HG03575 (cell line): ENCODE measurements around the gene SPIC.
"Not testable (repeated sequence)": the region's sequence is repeated elsewhere in the genome, so short reads cannot be mapped to it uniquely, and the experiment has no call there.

Experiments
- ATAC-seq: cut with Tn5 transposase; IDR thresholded peaks from one replicate; pipeline ENCODE4 v1.9.1; 2021; ENCODE audit not compliant: unreplicated experiment, insufficient number of reproducible peaks, low FRiP score; ENCODE audit errors: extremely low read depth

Gene SPIC

DNA sequence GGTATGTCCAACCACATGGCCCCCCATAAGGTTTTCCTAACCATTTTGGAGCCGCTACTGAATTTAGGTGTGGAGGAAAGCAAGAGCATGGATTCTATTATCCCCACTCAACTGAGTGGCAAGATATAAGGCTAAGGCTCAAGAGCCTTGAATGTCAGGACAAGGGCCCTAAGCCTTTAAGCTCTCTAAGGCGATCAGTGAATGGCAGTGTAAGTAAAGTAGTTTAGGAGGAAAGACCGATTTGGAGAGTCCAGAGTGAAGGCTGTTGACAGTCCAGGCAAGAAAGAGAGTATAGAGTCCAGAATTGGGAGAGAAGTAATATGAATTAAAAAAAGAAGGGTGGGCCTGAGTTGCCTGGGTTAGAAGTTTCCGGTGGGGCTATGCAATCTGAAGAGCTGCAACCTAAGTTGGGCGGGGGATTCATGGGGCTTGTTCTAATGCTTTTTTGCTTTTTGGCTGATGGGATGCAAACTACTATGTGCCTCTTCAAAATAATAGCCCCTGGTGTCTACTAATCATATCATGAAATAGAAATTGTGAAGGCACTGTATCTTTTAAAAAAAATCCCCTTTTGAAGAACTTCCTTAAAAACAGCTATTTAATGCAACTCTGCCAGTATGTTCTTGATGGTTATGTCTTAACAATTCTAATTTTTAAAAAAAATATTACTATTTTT, at the start of gene SPIC:
Gene SPIC (plus strand): TSS at position 626 of the 676 bp plus-strand sequence. CDS start 1,569 bp downstream, outside the sequence.
- ATAC-seq, result no peak

DNA sequence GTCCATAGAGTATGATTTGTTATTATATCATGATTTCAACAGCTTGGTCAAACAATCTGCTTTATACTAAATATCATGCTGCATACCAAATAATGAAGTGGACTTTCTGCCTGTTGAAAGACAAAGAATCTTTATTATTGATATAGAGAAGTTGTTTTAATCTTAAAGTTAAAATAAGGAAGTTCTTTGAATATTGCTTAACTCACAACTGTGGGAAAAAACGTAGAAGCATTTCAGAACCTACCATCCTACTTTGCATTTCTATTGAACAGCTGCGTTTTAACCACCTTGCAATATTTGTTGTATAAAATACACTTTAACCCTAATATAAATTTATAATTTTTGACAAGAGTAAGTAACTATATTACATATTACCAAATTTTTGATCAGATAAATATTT, 44.7 kb upstream of the SPIC start:
- no peak for ATAC-seq

DNA sequence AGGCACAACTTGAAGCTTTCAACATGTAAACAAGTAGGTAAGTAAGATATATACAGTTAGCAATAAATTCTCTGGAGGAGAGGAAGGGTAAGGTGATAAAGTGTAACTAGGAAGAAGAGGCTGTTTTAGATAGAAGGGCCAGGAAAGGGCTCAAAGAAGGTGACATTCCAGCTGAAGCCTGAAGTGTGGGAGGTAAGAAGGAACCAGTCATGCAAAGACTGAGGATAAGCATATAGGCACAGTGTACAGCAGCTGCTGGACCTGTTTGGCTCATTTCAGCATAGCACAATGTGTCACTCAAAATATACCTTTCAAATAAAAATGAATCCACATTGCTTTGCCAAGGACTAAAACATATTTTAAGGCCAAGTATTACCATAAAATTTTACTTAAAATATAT, 39.0 kb upstream of the SPIC start:
- ATAC-seq, result no peak

DNA sequence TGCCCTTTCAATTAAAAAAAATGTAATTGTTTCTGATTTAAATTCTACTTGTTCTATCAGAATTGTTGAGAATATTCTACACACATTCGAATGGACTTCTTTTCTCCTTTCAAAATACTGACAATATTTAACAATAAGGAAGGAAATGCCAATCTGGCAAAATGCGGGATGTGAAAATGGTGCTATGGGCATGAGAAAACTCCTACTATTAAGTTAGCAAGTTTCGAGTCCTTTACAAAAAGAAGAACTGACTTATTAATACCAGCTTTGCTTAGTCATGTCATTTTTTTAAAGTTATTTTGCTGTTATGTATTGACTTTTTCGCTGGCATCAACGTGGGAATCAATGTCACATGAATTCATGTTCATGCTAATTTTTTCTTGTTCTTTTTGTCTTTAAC, 35.9 kb upstream of the SPIC start:
- no peak for ATAC-seq

DNA sequence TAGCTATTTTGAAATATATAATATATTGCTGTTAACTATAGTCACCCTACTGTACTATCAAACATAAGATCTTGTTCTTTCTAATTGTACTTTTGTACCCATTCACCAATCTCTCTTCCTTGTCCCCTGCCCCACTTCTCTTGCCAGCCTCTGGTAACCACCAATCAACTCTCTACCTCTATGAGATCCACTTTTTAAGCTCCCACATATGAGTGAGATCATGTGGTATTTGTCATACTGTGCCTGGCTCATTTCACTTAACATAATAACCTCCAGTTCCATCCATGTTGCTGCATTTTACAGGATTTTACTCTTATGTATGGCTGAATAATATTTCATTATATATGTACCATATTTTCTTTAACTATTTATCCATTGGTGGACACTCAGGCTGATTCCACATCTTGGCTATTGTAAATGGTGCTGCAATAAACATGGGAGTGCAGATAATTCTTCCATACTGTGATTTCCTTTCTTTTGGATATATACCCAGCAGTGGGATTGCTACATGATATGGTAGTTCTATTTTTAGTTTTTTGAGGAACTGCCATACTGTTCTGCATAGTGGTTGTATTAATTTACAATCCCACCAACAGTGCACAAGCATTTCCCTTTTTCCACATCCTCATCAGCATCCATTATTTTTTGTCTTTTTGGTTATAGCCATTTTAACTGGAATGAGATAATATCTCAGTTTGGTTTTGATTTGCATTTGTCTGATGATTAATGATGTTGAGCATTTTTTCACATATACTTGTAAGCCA, 33.5 kb upstream of the SPIC start:
- ATAC-seq, result no peak

DNA sequence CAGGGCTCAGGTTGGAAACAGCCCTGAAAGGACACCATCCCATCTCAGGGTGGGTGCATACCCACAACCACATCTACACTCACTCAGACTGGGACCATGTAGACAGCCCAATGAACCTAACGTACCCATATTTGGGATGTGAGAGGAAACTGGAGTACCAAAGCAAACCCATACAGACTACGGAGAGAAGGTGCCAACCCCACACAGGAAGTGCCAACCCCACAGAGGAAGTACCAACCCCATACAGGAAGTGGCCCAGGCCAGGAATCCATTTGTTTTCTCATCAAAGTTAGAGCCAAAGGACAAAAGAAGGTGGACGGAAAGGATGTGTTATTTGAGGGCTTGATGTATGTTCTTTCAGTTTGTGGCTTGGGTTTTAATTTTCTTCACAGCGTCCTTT, 19.5 kb upstream of the SPIC start:
- no peak for ATAC-seq

DNA sequence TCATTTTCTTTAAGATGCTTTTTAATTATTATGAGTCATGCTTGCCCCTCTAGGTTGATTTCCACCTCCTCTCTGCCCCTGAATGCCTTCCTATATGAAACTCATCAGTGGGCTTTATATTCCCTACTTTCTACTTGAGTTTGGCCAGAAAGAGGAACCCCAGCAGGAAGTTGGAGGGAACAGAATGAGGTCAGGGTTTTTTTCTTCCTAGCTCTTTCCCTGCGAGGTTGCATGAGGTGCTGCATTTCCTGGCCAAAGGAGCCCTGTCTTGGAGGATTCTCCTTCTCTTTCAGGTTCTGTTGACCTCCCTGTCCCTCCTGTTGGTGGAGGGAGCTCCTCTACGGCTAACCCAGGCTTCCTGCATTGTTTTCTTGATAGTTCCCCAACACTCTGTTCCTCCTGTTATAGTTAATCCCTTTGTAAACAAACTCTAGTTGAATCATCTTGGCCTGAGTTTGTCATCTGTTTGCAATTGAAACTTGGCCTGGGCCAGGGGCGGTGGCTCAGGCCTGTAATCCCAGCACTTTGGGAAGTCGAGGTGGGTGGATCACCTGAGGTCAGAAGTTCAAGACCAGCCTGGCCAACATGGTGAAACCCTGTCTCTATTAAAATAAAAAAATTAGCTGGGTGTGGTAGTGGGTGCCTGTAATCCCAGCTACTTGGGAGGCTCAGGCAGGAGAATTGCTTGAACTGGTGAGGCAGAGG, 15.3 kb upstream of the SPIC start:
- ATAC-seq, result no peak

DNA sequence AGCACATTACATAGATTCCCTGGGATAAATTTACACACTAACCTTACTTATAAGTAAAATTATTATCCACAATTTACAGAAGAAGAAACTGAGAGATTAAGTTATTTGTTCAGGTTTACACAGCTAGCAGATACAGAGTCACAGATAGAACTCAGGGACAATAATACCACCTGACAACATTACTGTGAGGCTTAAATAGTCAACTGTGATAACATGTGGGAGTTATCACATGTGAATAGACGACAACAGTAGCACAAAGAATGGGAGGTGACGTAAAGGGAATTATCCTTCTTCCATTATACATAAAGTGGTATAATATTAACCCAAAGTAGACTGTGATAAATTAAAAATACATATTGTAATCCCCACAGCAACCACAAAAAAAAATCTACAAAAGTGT, 6.2 kb upstream of the SPIC start:
- no peak for ATAC-seq

DNA sequence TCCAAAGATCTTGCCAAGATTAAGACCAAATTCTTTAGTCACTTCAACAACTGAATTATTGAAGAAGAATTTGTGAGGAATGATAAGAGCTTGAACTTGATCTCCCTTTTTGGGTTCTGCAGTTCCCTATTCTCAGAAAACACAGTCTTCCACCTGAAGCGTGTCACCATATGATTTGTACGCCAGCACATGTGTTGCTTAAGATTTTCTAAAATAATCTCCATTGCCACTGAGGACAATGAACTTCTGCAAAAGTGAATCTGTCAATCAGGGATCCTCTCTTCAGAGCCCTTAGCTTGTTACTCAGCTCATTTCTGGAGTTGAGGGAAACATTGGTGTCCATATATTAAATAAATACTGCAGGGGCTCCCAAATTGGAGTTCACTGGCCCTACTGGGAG, 4.2 kb upstream of the SPIC start:
- ATAC-seq, result no peak

DNA sequence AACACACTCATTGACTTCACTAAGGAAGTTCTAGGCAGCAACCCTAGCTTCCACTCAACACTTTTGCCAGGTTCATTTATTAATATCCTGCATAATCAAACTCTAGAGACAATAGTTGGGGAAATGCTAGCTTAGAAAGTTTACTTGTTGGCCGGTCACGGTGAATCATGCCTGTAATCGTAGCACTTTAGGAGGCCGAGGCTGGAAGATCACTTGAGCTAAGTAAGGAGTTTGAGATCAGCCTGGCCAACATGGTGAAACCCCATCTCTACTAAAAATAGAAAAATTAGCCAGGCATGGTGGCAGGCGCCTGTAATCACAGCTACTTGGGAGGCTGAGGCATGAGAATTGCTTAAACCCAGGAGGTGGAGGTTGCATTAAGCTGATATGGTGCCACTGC, 3.3 kb upstream of the SPIC start:
- not testable (repeated sequence) for ATAC-seq

DNA sequence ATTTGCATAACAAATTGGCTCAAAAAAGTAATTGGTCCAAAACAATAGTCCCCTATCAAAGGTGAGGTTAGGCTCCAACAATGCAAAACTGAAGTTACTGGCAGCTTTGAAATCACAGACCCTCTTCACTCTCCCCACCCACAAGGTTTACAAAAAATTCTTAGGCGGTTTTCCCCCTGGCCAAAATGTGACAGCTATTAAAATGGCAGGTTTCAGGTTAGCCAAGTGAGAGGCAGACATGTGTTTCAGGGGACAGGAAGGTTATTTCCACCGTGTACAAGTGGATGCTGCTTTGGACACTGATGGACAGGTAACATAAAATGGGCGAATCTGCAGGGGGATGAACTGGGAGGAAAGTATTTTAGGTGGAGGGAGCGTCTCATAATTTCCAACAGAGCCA, 888 bp upstream of the SPIC start:
- no peak for ATAC-seq

DNA sequence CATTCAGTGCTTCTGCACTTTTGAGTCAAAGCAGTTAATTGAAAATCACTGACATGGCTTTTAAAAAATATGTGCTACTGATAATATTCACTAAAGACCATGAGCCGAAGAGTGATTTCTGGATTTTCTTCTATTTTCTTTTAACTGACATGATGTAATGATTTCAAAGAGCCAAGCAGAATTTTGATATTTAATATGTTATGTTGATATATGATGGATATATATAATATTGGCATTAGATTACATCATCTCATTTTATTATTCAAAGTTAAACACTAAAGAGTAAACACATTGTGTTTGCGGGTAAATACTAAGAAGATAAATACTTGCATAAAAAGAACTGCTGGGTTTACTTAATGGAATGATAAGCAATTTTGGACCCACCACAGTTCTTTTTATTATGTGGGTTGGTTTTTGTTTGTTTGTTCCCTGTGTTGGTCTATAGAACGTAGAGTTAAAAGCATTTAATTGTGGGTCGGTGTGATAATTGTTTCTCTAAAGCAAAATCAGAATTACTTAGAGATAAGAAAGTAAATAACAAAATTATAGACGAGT, 692 bp downstream of the SPIC start:
- ATAC-seq, result no peak

DNA sequence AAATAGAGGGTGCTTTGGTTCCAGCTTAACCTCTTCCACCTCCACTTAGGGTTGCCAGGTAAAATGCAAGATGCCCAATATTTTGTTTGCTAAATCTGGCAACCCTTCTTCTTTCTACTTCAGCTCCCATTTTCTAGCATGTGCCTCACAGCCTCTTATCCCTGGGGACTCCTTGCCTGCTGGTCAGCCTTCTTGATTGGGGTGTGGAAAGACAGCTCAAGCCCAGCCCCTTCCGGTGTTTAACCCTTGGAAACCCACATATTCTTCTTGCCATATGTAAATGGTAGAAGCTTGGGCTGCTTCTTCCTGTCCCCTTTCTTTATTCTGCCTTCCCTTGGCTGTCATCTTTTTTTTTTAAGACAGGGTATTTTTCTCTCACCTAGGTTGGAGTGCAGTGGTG, 5.7 kb downstream of the SPIC start:
- ATAC-seq, result no peak

DNA sequence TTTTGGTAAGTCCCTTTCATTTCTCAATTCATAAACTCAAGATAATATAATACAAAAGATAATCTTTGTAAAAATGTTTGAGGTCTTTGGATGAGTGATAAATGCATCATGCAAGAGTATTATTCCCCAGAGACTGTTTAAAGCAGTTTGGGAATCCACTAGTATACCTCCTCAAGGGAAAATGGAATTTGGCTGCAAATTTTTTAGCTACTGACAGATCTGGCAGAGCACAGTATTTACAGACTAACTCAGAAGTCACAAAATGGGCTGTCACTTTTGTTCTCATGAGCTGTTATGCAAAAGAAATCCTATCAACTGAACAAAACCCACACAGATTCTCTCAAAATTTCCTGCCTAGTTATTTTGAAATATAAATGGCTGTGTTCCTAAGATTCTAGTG, 9.9 kb downstream of the SPIC start:
- ATAC-seq, result no peak

DNA sequence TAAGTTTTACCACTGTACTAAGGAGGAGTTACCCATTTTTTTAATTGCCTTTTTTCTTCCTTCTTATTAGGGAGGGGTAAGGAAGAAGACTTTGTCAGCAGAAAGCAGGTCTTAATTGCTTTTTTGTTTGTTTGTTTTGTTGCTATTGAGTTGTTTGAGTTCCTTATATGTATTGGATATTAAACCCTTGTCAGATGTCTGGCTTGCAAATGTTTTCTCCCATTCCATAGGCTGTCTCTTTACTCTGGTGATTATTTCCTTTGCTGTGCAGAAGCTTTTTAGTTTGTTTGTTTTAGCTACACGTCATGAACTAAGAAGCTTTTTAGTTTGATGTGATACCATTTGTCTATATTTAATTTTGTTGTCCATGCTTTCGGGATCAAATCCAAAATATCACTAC, 13.3 kb downstream of the SPIC start:
- no peak for ATAC-seq

DNA sequence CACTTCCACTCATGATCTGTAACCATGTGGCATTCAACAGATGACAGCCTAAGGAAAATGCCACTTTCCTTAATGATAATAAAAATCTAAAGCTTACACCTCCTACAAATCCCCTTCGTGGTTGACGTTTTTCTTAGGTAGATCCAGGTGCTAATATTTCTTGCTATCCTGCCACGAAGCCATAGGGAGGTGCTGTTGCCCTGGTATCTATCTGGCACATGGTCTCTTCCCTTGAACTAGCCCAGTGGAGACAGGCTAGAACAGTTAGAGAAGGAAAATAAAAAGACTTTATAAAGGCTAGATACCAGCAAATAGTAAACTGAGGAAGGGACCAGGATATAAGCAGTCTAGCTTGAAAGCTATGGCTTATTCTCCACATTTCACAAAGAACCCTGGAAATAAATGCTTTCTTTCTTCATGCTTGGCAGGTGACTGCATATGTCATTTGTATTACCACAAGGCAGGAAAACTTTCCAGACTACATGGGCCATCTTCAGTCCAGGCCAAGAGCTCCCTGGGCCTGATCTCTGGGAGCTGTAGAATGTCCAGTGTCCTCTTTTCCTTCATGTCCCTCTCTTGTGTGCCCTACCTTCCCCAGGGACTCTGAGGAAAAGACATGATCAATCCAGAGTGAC, 15.3 kb downstream of the SPIC start:
- no peak for ATAC-seq

DNA sequence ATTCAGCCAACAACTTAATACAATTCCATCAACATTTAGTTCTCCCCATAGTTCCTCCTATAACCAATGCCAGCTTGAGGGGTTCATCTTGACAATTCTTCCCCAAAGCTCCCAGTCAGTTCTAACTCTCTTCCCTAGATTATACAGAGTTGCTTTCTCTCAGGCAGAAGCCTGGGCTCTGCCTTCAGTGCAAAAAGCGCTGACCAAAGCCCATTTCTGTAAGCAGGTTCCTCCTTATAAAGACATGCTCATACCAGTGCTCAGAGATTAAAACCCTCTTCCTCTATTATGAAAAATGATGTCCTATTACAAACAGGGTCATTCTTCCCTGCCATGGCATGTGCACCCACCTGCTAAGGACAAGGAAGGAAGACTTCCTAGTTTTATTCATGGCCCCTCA, 16.2 kb downstream of the SPIC start:
- ATAC-seq, result no peak

DNA sequence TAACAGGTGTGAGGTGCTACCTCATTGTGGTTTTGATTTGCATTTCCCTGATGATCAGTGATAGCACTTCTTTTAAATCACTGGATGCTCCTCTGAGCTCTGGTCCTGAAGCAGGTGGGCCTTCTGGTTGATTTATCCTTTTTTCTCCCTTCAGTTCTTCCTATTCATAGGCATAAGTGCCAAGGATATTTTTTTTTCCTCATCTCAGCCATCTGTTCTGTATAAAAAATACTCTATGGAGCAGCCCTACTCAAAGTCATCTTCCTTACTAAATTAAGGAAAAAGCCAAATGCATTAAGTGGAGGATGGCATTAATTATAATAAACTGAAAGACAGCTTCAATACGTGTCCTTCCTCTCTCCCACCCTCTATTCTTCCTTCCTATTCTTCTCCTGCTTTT, 18.4 kb downstream of the SPIC start:
- ATAC-seq, result no peak

DNA sequence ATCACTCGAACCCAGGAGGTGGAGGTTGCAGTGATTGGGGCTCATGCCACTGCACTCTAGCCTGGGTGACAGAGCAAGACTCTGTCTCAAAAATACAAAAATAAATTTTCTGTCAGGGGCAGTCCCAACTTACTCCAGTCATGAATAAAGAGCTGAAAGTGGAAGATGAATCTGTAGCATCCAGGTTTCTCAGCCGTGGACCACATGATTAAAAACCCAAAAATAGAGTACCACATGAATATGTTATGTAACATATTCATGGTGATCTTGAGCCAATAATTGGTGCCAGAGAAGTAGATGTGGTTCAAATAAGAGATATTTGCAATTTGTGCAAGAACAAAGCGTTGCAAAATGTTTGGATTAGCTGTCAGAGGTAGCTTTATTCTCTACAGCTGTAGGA, 23.1 kb downstream of the SPIC start:
- ATAC-seq, result no peak
